OCI-LY3 (cell line): ENCODE data around the gene ZBTB45.

Experiments used
- EZH2phosphoT487 ChIP-seq: fragments of 200-600 bp; shearing (Covaris generic); IDR thresholded peaks from 2 replicates; pipeline ENCODE4 v1.6.1; 2018; ENCODE audit warnings: antibody characterized with exemption, mixed run types, low read depth
- TF ChIP-seq, protein P1 (sequence below): fragments of 200-600, 300-600 bp; sonication (generic); IDR thresholded peaks from 2 replicates; pipeline ENCODE4 v1.5.1; 2014; ENCODE audit warnings: antibody characterized with exemption, low read length, low read depth

DNA sequence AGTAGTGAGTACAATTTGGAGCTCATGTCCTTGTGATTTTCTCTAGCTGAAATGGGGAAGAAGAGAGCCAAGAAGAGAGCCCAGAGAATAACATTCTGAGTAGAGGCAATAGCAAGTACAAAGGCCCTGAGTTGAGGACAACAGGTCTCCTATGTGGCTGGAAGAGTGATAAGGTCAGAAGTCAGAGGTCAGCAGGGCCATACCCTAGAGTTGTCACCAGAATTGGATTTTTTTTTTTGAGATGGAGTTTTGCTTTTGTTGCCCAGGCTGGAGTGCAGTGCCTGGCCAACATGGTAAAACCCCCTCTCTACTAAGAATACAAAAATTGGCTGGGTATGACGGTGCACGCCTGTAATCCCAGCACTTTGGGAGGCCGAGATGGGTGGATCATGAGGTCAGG, 16.2 kb upstream of the ZBTB45 start:
- TF ChIP-seq, protein P1, sequence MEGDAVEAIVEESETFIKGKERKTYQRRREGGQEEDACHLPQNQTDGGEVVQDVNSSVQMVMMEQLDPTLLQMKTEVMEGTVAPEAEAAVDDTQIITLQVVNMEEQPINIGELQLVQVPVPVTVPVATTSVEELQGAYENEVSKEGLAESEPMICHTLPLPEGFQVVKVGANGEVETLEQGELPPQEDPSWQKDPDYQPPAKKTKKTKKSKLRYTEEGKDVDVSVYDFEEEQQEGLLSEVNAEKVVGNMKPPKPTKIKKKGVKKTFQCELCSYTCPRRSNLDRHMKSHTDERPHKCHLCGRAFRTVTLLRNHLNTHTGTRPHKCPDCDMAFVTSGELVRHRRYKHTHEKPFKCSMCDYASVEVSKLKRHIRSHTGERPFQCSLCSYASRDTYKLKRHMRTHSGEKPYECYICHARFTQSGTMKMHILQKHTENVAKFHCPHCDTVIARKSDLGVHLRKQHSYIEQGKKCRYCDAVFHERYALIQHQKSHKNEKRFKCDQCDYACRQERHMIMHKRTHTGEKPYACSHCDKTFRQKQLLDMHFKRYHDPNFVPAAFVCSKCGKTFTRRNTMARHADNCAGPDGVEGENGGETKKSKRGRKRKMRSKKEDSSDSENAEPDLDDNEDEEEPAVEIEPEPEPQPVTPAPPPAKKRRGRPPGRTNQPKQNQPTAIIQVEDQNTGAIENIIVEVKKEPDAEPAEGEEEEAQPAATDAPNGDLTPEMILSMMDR: no peak
- TF ChIP-seq EZH2phosphoT487: no peak
